GM18867 (cell line): ENCODE results near the gene MAPK12.

Experiments used
- ATAC-seq: cut with Tn5 transposase; IDR thresholded peaks from one replicate; pipeline ENCODE4 v1.9.1; 2021; ENCODE audit warnings: mild to moderate bottlenecking, moderate library complexity; ENCODE audit not compliant: unreplicated experiment

Gene MAPK12

GRCh38 chr22:50261615-50262459 lies at the start of gene MAPK12:
MAPK12 (minus strand) TSS chr22:50261683; CDS start chr22:50261509, 174 bp downstream.
- no peak for ATAC-seq

GRCh38 chr22:50310949-50311444 lies 49.5 kb upstream of the MAPK12 start:
- ATAC-seq = no peak

- ATAC-seq = no peak
Measured at GRCh38 chr22:50310031-50310722, 48.7 kb upstream of the MAPK12 start.

GRCh38 chr22:50309601-50309991 lies 48.1 kb upstream of the MAPK12 start:
- no peak for ATAC-seq

- ATAC-seq = no peak
Measured at GRCh38 chr22:50308986-50309600, 47.6 kb upstream of the MAPK12 start.

- no peak for ATAC-seq
Measured at GRCh38 chr22:50308597-50308935, 47.1 kb upstream of the MAPK12 start.

GRCh38 chr22:50307890-50308596 lies 46.6 kb upstream of the MAPK12 start:
- ATAC-seq = no peak

- ATAC-seq = peak; percentile 36
Measured at GRCh38 chr22:50306753-50307749, 45.6 kb upstream of the MAPK12 start, which contains the start of gene PLXNB2. PLXNB2 (minus strand) TSS chr22:50307646; CDS start chr22:50290584, 17,062 bp downstream.

GRCh38 chr22:50305923-50306566 lies 44.6 kb upstream of the MAPK12 start:
- ATAC-seq = peak; percentile 32

- ATAC-seq = no peak
Measured at GRCh38 chr22:50305393-50305922, 44.0 kb upstream of the MAPK12 start.

- ATAC-seq = no peak
Measured at GRCh38 chr22:50304528-50305392, 43.3 kb upstream of the MAPK12 start.

- ATAC-seq = no peak
Measured at GRCh38 chr22:50303848-50304527, 42.5 kb upstream of the MAPK12 start.

GRCh38 chr22:50303515-50303847 lies 42.0 kb upstream of the MAPK12 start:
- ATAC-seq = no peak

- ATAC-seq = no peak
Measured at GRCh38 chr22:50302564-50302963, 41.1 kb upstream of the MAPK12 start.

- ATAC-seq = no peak
Measured at GRCh38 chr22:50302041-50302541, 40.6 kb upstream of the MAPK12 start.

- no peak for ATAC-seq
Measured at GRCh38 chr22:50301581-50301991, 40.1 kb upstream of the MAPK12 start.

GRCh38 chr22:50300620-50301257 lies 39.3 kb upstream of the MAPK12 start:
- ATAC-seq = no peak
